Measurements from ENCODE around the gene MGLL.
A peak's percentile ranks its signal among the peaks of the same experiment; 100 is the strongest.

Gene MGLL

DNA sequence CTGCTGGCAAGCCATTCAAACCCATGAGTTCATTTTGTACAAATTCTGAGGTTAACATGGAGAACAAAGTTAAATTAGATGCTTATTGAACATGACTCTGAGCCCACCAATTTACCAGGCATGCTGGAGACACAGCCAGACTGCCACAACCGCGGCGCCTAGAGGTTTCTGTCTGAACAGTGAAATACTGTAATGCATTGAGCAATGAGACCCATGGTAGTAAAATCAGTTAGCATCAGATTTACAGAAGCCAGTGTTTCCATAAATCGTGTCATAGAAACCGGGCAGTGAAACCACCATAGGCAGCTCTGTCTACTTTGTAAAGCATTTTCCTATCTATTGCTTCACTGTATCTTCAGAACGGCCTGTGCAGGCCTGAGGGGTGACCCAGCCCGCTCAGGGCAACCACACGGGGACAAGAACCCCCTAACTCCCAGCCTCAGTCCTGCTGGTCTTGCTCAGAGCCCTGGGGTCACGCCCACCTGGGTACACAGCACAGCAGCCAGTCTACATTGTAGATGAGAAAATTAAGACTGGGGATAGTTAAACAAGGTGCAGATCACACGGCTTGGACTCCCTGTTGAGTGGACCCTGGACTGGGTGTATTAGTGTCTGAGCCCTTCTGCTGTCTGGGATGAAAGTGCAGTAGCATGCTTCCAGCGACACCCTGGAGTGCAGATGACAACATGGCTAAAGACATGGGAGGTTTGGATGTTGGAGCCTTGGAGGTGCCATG, 44.2 kb downstream of the MGLL start:
- TF ChIP-seq, protein P1, sequence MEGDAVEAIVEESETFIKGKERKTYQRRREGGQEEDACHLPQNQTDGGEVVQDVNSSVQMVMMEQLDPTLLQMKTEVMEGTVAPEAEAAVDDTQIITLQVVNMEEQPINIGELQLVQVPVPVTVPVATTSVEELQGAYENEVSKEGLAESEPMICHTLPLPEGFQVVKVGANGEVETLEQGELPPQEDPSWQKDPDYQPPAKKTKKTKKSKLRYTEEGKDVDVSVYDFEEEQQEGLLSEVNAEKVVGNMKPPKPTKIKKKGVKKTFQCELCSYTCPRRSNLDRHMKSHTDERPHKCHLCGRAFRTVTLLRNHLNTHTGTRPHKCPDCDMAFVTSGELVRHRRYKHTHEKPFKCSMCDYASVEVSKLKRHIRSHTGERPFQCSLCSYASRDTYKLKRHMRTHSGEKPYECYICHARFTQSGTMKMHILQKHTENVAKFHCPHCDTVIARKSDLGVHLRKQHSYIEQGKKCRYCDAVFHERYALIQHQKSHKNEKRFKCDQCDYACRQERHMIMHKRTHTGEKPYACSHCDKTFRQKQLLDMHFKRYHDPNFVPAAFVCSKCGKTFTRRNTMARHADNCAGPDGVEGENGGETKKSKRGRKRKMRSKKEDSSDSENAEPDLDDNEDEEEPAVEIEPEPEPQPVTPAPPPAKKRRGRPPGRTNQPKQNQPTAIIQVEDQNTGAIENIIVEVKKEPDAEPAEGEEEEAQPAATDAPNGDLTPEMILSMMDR (IDR thresholded peaks at IDR 0.05; ENCODE audit: low read depth, low read length, missing control alignments) = no peak
- H3K27ac ChIP-seq = no peak overlapping the region
- no peak overlapping the region for H3K4me3 ChIP-seq (ENCODE audit: low read depth, low read length)
- no peaks in the 10 kb centered on the region for H3K27me3 ChIP-seq (replicated peaks)
- no peak for DNase-seq
- H3K36me3 ChIP-seq (replicated peaks) = no peaks in the 10 kb centered on the region
- in situ Hi-C loops (cut with HindIII; ENCODE audit: low pct_ligation_motif_present, low sequenced_read_pairs) = no loop called here

- DNase-seq = no peak
- Histone ChIP-seq H3K36me3 (replicated peaks) (no peaks in the 10 kb centered on the region), H3K27me3 (replicated peaks) (no peaks in the 10 kb centered on the region), H3K4me3 (ENCODE audit: low read depth, low read length) (no peak overlapping the region), H3K27ac (no peak overlapping the region)
- in situ Hi-C loops (cut with HindIII; ENCODE audit: low pct_ligation_motif_present, low sequenced_read_pairs) = no loop called here
- TF ChIP-seq, protein P1 (IDR thresholded peaks at IDR 0.05; ENCODE audit: low read depth, low read length, missing control alignments) = no peak
Observed at GRCh38 chr3:127777332-127777731, 45.0 kb downstream of the MGLL start.

GRCh38 chr3:127776347-127776746, 46.0 kb downstream of the MGLL start:
- Histone ChIP-seq H3K4me3 (ENCODE audit: low read depth, low read length) (no peak overlapping the region), H3K36me3 (replicated peaks) (no peaks in the 10 kb centered on the region), H3K27ac (peak overlapping the region; percentile 64), H3K27me3 (replicated peaks) (no peaks in the 10 kb centered on the region)
- TF ChIP-seq, protein P1 (IDR thresholded peaks at IDR 0.05; ENCODE audit: low read depth, low read length, missing control alignments) = no peak
- in situ Hi-C loops (cut with HindIII; ENCODE audit: low pct_ligation_motif_present, low sequenced_read_pairs) = no loop called here
- DNase-seq = no peak

- Histone ChIP-seq H3K4me3 (ENCODE audit: low read depth, low read length) (no peak overlapping the region), H3K27ac (peak overlapping the region; percentile 64), H3K36me3 (replicated peaks) (no peaks in the 10 kb centered on the region), H3K27me3 (replicated peaks) (no peaks in the 10 kb centered on the region)
- peak; percentile 49 for DNase-seq
- in situ Hi-C loops (cut with HindIII; ENCODE audit: low pct_ligation_motif_present, low sequenced_read_pairs) = no loop called here
- TF ChIP-seq, protein P1 (IDR thresholded peaks at IDR 0.05; ENCODE audit: low read depth, low read length, missing control alignments) = no peak
Observed at GRCh38 chr3:127775398-127776109, 46.8 kb downstream of the MGLL start.

DNA sequence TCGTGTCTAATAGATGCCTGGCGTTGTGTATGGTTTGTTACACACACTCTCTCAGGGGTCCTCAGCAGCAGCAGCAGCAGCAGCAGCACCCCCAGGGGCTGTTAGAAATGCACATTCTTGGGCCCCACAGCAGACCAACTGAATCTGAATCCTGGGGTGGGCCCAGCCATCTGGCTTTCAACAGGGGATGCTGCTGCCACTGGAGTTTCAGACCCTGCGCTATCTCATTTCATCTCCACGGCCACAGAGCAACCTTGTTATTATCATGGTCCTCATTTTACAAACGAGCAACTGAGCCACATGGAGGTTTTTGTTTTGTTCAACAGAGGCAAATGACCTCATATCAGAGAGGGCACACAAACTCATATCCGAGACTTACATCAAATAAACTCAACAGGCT, 47.7 kb downstream of the MGLL start:
- TF ChIP-seq, protein P1 (IDR thresholded peaks at IDR 0.05; ENCODE audit: low read depth, low read length, missing control alignments) = no peak
- in situ Hi-C loops (cut with HindIII; ENCODE audit: low pct_ligation_motif_present, low sequenced_read_pairs) = no loop called here
- Histone ChIP-seq H3K27ac (peak overlapping the region; percentile 64), H3K27me3 (replicated peaks) (no peaks in the 10 kb centered on the region), H3K36me3 (replicated peaks) (no peaks in the 10 kb centered on the region), H3K4me3 (ENCODE audit: low read depth, low read length) (no peak overlapping the region)
- DNase-seq = no peak
